Stimulated activated CD8-positive, alpha-beta memory T cell treated with anti-CD3 and anti-CD28 coated beads, Interleukin-4, amount 100 ng/mL, for 1 hour (primary cell): Measurements from ENCODE around the gene MTARC1.

Source experiments
- DNase-seq, 2 donors: peaks; one replicate each; pipeline ENCODE4 v3.0.0-alpha.2; 2020; ENCODE audit warnings: low read depth in 2 of 2, low spot score in 1 of 2

MTARC1 gene

DNA sequence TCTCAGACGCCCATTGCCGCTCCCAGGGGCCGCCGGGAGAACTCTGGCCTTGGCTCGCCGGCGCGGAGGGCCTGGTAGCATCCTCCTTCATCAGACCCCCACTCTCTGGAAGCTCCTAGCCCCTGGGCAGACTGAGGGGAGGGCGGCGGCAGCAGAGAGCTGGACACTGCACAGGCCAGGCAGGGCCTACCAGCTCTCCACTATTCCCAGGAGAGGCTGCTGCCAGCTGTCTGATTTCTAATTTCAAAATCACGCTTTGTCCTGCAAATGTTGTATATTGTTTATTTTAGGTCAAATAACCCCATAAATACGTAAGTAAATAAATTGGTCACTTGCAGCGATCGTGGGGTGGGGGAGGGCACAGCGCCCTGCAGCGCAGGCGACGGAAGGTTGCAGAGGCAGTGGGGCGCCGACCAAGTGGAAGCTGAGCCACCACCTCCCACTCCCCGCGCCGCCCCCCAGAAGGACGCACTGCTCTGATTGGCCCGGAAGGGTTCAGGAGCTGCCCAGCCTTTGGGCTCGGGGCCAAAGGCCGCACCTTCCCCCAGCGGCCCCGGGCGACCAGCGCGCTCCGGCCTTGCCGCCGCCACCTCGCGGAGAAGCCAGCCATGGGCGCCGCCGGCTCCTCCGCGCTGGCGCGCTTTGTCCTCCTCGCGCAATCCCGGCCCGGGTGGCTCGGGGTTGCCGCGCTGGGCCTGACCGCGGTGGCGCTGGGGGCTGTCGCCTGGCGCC is at the start of gene MTARC1:
Gene MTARC1 (plus strand): TSS at position 577 of the 732 bp plus-strand sequence. CDS start 32 bp downstream, at position 609.
- no peak for DNase-seq

DNA sequence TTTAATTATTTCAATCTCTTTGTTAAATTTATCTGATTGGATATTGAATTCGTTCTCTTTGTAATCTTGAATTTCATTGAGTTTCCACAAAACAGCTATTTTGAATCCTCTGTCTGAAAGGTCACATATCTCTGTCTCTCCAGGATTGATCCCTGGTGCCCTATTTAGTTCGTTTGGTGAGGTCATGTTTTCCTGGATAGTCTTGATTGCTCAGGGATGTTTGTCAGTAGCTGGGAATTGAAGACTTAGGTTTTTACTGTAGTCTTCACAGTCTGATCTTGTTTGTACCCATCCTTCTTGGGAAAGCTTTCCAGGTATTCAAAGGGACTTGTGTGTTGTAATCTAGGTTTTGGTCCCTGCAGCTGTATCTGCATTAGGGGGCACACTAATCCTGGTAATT is 45.4 kb upstream of the MTARC1 start:
- DNase-seq = no peak

DNA sequence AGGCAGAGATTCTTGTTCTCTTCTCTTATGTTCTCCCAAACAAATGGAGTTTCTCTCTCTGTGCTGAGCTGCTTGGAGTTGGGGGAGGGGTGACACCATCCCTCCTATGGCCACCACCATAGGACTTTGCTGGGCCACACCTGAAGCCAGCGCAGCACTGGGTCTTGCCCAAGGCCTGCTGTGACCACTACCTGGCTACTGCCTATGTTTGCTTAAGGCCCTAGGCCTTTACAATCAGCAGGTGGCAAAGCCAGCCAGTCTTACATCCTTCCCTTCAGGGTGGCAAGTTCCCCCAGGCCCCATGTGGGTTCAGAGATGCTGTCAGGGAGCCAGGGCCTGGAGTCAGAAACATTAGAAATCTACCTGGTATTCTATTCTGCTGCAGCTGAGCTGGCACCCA is 44.9 kb upstream of the MTARC1 start:
- no peak for DNase-seq

DNA sequence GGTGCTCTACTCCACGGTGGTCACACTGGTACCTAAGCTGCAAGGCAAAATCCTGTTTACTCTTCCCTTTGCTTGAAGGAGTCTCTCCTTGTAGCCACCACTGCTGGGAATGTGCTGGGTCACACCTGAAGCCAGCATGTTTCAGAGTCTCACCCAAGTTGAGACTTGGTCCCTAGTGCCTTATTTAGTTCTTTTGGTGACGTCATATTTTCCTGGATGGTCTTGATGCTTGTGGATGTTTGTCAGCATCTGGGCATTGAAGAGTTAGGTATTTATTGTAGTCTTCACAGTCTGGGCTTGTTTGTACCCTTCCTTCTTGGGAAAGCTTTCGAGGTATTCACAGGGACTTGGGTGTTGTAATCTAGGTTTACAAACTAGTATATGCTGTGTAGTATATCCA is 44.2 kb upstream of the MTARC1 start:
- DNase-seq = no peak

DNA sequence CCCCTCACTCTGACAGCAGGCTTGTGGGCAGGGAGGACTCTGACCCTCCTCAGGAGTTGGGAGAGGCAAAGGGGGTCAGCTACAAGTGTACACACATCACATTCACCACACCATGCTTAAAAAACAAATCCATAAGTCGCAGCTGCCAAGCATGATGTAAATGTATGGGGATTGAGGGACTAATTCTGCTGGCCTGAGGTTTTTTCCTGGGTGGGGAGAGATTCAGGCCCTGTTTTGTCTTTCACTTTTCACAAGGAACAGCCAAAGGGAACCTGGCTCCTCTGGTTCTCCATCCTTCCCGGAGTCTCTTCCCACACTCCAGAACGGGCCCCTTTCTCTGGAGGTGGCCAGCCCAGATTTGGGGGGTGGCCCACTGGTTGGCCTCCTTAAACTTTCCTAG is 39.9 kb upstream of the MTARC1 start:
- no peak for DNase-seq

DNA sequence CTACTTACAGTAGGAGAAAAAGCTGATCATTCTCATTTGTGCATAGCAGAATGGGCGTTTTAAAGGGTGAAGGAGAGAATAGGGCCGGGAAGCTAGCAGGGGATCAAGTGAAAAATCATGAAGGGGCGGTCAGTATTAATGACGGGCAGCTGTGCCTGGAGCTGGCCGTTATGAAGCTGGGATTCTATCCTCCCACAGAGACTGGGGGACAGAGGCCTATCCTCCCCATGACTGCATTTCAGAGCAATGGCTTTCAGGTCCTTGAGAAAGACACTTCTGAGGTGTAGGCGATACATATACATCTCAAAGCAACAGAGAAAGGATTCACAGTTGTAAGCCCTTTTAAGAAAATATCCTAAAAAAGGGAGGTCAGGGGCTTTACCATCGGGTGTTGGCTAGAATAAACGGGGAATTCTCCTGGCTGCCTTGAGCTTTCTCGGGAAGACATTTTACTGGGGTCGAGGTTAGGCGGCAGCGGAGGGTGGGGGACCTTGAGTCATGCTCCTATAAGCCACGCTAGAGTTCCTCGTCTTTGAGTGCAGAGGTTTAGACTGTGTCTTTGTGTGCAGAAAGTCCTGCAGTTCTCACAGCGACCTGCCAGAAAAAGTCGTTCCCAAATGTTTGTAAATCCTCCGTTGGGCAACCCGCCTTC is 39.1 kb upstream of the MTARC1 start:
- no peak for DNase-seq

DNA sequence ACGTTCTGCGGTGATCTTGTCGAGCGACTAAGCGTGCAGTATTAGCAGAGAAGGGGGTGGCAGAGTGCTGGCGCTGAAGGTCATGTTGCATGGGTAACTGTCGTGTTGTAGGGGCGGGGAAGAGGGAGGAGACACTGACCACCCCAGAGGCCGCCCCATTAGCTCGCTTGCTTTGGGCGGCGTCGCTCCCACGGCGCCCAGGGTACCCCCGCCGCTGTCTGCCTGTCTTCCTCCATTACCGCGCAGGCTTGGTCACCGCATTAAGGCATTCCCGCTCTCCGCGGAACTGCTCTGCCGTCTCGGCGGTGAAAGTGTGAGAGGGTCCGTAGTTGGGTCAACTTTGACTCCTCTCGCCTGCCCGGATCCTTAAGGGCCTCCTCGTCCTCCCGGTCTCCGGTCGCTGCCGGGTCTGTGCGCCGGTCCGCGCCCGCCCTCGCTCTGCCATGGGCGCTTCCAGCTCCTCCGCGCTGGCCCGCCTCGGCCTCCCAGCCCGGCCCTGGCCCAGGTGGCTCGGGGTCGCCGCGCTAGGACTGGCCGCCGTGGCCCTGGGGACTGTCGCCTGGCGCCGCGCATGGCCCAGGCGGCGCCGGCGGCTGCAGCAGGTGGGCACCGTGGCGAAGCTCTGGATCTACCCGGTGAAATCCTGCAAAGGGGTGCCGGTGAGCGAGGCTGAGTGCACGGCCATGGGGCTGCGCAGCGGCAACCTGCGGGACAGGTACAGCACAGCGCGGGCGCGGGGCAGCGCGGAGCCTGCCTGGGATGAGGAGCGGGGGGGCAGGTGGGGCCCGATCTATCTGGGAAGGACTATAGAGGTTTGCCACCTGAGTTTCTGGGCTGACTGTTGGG is 38.4 kb upstream of the MTARC1 start, which contains the start of gene MTARC2:
Gene MTARC2 (plus strand): TSS at position 234 of the 846 bp plus-strand sequence. CDS start 210 bp downstream, at position 444.
- DNase-seq = no peak

DNA sequence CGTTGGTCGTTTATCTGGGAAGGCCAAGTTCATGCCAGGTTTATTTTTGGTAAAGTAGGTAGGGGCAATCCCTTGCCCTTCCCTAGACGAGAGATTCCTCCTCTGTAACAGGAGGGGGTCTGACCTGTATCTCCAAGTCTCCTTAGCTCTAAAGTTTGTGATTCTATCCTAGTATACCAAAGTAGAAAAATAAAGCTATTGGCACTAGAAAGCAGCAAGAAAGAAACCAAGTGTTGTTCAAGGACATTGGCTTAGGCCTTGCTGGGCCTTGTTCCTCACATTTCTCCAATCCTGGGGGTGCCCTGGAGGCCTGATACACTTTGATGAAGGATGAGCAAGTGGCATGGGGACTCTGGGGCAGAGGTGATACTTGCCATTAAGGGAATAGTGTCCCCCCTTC is 37.8 kb upstream of the MTARC1 start:
- DNase-seq = no peak

DNA sequence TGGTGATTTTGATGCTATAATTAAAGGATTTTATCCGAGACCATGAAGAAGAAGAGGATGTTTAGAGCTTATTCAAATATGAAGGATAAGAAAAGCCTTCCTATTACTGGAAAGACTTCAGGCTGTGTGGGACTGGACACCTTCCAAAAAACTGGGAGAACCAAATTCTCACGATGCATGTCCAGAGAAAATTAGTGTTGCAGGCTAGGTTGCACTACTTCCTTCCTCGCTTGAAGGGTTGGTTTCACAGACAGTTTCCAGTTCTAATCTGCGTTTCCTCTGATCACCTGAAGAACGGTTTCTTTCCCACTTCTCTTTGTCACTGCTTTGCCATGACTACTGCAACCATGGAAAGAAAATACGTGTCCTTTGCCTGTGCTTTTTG is 36.6 kb upstream of the MTARC1 start:
- DNase-seq = no peak

DNA sequence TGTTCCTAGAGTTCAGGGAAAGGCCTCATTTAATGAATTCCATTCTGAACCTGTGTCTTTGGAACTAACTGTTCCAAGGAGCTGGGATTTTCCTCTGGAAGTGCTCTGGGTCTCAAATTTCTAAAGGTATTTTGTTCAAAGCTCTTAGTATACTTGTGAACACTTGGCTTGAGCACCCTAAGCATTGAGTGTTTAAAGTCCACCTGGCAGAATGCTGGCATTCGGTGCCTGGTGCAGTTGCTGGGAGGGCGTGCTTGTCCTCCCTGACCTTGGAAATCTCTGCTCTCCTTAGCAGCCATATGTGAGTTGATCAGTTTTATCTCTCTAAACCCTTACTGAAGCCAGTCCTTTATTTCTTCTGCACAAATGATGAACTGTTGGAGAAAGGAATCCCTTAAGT is 35.6 kb upstream of the MTARC1 start:
- no peak for DNase-seq

DNA sequence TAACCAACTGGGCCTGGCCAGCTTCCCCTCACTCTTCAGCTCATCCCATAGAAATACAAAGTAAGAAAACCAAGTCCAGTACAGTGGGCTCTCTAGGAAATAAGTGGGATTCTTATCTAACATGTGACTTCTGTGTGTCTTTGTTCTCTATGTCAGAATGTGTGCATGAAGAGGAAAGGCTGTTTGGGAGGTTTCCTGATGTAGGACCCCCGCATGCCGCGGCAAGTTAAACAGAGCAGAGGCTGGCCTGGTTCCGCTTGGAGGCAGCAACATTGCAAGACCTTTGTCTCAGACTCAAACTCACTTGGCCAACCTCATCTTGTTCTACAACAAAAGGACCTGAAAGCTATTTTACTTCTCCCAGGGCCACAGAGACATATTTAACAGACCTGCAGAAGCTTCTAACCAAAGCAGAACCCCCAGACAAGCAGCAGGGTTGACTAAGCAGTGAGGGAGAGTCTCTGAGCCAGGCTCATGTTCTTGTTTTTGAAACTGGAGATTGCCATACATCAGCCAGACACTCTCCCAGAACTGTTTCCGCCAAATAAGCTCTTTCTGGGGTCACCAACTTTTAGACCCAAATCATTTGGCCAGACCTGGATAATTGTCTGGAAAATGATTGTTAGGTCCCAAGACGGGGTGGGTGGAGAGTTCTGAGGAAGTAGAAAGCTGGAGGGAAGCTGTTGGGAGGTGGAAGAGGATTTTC is 32.3 kb upstream of the MTARC1 start:
- no peak for DNase-seq

DNA sequence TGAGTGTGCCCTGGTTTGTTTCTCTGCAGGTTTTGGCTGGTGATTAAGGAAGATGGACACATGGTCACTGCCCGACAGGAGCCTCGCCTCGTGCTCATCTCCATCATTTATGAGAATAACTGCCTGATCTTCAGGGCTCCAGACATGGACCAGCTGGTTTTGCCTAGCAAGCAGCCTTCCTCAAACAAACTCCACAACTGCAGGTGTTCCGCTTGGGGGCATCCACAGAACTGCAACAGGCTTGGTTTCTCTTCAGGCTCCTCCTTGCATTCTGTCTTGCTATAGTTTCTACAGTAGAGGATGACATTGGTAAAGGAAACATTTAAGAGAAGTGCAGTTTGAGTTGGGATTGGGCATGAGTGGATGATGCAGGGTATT is 31.8 kb upstream of the MTARC1 start:
- DNase-seq = no peak

DNA sequence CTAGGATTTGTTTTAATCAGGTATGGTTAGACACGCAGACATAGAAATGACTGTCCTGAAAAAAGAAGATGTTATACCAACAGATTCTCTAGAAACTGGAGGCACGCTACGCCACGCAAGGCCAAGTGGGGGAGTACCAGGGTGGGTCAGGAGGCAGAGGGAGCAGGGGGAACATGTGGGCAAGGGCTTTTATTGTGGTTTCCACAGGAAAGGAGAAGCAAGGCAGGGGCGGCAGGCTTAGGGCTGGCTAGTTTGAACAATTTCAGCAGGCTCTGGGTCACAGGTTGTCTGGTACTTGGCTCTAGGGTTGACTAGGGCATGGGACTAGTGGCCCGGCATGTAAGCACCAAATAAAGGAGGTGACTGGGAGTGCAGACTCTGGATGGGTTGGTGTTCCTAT is 31.4 kb upstream of the MTARC1 start:
- no peak for DNase-seq

DNA sequence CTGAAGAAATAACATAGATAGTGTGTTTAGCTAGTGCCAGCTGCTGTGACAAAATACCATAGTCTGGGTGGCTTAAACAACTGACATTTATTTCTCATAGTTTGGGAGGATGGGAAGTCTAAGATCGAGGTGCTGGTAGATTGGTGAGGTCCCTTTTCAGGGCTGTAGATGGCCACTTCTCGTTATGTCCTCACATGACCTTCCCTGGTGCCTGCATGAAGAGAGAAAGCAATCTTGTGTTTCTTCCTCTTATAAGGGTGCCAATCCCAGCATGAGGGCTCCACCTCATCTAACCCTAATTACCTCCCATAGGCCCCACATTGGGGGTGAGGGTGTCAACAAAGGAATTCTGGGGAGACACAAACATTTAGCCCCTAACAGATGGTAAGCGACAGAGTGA is 29.3 kb upstream of the MTARC1 start:
- no peak for DNase-seq

DNA sequence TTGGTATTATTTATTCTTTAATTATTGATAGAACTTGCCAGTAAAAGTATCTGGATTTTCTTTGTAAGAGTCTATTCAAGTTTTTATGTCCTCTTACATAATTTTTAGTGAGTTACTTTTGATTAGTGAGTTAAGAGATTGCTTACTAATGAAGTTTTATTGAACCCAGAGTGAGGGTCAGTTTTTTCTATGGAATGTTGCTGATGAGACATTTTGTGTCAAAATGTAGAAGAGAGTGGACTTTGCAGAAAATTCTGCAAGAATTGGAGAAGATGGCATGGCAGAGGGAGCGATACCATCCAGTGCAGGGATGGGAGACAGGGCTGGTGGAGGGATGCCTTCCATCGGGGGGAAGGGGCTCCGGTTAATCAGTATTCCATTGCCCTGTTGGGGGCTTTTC is 27.6 kb upstream of the MTARC1 start:
- DNase-seq = no peak

DNA sequence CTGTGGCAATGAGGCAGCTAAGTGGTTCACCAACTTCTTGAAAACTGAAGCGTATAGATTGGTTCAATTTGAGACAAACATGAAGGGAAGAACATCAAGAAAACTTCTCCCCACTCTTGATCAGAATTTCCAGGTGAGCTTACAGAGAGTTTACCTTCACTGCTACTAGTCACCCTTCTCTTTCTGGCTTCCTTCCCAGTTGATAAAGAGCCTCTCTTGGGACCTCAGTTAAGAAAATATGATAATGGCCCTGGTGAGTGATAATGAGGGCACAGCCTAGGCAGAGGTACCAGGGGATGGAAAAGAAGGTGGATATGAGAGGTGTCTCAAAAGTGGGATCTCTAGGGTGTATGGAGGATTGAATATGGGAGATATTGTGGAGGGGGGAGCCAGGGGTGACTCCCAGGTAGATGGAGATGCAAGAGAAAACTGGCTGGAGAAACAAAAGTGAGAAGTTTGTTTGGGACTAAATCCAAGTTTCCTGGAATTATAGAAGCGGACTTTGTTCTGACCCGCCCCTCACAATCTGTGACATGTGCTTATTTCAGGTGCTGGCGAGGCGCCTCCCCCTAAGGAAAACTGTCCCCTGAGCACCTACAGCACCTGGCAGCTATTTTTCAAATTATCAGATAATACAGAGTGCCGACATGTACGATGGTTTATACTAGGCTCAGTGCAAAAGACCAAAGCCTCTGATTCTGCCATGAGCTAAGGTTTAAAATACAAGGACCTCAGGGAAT is 24.9 kb upstream of the MTARC1 start:
- no peak for DNase-seq

DNA sequence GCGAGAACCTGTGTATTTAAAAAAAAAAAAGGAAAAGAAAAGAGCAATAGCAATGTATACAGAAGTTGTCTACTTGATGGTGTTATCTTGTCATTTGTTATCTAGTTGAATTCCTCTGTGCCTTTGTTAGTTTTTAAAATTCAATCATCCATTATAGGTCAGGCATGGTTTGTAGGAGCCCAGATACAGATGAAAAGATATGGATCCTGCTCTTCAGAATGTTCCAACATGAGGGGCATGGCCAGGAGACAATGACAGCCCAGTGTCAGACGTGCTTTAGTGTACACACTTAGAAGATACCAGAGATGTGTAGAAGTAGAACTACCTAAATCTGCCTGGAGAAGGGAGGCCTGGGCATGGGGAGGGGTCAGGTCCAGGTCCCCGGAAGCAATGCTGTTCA is 22.0 kb upstream of the MTARC1 start:
- no peak for DNase-seq

DNA sequence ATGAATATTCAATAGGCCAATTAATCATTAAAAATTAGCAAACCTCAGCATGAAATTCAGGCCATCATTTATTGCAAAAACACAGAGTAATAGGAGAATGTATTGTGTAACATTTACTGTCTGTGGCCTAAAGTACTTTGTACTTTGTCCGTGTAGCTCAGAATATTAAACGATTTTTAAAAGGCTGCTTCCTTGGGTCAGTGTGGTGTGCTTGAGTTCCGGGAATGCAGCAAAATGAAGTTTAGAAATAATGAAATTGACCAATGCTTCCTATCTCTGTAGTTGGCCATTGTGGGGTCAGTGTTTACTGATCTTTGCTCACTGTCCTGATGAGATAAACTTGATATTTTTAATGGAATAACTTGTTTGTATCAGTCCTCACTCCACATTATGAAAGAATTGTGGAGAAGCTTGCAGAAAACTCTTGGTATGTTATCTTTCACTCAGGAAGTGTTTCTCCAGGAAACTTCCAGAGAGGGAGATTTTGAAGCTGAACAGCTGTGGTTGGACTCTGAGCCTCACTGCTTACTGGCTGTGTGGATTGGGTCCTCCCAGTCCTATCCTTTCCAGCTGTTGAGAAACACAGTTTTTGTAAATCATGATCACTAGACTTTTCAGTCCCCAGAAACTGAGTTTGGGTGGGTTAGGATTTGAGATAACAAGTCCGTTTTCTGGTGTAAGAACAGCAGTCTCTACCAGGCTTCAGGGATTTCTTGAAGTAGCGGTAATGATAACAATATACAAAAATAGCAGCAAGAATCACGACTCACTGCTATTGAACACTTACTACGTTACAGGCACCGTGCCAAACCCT is 19.2 kb upstream of the MTARC1 start:
- no peak for DNase-seq

DNA sequence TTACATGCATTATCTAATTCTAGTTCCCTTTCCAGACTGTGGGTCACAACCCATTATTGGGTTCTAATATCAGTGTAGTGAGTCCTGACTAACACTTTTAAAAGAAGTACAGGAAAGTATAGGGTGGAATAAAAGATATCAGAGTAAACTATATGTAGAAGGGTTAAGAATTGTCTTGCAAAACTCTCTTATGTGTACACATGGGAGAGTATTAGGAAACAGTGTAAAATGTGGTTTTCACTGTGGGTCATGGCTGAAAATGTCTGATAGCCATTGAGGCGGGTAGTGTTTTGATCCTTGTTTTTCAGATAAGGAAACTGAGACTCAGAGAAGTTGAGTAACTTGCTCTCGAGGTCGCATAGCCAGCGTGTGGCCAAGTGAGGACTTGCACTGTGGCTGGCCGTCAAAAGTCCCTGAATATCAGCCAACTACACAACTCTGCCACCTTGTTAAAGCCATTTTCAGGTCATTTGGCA is 18.5 kb upstream of the MTARC1 start:
- DNase-seq = no peak

DNA sequence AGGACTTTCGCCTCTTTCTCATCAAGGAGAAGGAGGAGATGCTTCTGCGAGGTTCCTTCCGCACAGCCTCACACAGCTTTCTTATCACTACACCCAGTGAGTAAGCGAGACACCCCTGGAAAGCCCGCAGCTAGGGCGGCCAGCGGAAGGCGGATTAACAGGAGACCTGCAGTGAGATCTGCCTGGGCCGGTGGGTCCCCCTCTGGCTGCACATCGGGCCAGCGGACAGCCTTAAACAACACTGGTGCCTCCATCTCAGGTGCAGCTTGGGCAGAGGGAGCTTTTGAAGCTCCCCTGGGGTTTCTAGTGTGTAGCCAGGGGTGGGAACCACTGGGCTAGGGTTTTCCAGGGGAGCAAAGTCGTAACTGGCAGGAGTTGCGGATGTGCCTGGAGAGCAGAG is 17.5 kb upstream of the MTARC1 start:
- DNase-seq = no peak
